AG08396 (cell line): Measurements from ENCODE around the gene SLC25A10.
"Not testable (repeated sequence)": the region's sequence is repeated elsewhere in the genome, so short reads cannot be mapped to it uniquely, and the experiment has no call there.

Source experiments
- DNase-seq: peaks from one replicate; pipeline ENCODE4 v3.0.0; 2012; ENCODE audit warnings: low spot score, mixed read lengths

SLC25A10 gene, protein sequence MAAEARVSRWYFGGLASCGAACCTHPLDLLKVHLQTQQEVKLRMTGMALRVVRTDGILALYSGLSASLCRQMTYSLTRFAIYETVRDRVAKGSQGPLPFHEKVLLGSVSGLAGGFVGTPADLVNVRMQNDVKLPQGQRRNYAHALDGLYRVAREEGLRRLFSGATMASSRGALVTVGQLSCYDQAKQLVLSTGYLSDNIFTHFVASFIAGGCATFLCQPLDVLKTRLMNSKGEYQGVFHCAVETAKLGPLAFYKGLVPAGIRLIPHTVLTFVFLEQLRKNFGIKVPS

DNA sequence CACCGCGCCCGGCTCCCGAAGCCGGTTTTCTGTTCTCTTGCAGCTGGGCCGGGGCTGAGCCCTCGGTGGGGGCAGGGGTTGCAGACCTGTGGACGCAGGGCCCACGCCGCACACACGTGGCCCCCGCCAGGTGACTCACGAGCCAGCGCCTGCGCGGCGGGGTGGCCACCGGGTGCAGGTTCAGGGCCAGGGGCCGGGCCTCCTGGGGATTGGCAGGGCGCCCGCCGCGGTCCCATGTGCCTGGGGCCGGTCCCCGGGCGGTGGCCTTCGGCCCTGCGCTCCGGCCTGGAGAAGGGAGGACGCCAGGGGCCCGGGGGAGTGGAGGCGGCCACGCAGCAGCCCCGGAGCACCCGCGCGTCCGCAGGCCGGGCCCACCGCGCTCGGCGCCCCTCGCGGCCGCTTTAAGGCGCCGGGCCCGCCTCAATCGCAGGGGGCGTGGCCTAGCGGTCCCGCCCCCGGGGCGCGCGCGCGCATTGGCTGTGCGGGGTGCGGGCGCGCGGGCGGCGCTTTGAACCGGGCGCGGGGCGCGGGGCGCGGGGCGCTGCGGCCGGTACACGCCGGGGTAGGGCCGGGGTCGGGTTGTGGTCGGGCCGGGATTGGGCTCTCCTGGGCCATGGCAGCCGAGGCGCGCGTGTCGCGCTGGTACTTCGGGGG lies at the start of gene SLC25A10:
TSS of gene SLC25A10 (plus strand) at position 471 of the 654 bp plus-strand sequence. CDS start at position 614, 143 bp downstream.
- peak; percentile 96 for DNase-seq

DNA sequence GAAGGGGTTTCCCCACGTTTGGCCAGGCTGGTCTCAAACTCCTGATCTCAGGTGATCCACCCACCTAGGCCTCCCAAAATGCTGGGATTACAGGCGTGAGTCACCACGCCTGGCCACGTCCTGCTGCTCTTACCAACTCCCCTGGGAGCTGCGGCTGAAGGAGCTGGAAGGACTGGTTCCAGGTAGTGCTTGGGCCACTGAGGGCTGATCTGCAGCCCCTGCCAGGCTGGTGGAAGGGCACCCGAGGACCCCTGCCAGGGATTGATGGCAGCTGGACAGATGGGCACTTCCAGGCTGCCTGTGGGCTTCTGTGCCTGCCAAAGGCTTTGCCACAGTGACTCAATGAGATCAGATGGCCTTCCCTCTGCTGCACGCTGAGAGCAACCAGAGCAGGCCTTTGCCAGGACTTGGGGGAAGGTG lies 48.0 kb upstream of the SLC25A10 start:
- no peak for DNase-seq

GRCh38 chr17:81665205-81666091 lies 46.6 kb upstream of the SLC25A10 start:
- no peak for DNase-seq

DNA sequence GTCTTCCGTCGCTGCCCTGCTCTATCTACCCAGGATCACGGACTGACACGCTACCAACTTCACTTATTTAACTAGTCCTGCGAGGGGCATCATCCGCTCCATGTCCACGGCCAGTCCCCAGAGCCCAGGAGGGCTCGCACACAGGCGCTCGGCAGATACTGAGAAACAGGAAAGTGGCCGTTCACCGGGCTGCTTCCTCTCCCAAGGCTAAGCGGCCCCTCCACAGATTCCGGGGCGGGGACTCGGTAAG lies 46.1 kb upstream of the SLC25A10 start:
- DNase-seq: no peak

DNA sequence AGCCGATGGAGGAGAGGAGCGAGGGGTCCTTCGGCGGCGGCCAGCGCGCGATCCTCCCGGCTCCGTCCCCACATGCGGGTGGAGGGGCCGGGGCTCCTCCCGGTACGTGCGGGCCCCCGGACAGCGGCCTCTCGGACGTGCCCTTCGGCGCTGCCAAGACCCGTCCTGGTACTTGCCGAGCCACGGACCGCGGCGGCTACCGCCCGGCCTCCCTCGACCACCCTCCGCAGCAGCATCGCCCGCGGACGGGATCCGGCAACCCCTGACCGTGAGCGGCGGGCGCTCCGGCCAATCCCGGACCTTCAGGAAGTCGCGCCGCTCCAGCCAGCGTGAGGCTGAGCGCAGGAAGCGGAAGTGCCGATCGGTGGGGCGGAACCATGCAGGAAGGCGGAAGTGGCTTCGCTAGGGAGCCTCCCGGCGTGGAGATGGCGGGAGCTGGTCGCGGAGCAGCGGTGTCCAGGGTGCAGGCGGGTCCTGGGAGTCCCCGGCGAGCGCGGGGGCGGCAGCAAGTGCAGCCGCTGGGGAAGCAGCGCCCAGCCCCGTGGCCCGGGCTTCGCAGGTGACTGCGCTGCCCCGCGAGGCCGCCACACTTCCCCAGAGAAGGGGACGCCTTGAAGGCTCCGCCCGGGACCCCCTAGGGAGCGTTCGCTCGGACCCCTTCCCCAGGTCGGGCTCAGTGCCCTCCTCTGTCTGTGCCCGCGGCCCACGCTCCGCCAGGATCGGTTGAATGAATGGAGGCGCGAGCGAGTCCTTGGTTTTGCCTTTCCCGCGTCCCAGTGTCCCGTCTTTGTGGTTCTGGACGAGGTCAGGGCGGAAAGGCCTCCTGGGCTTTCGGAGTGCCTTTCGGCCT lies 45.5 kb upstream of the SLC25A10 start, which contains the start of the genes CCDC137 and OXLD1:
TSS of gene CCDC137 (plus strand) at position 396 of the 850 bp plus-strand sequence. CDS start at position 426, 30 bp downstream.
TSS of gene OXLD1 (minus strand) at position 264 of the 850 bp plus-strand sequence. CDS start at position 236, 28 bp downstream.
- DNase-seq: peak; percentile 99

- no peak for DNase-seq
Observed at GRCh38 chr17:81667754-81668153, 44.3 kb upstream of the SLC25A10 start.

- DNase-seq: no peak
Observed at GRCh38 chr17:81672504-81672903, 39.6 kb upstream of the SLC25A10 start.

- DNase-seq: no peak
Observed at GRCh38 chr17:81672954-81673353, 39.1 kb upstream of the SLC25A10 start.

DNA sequence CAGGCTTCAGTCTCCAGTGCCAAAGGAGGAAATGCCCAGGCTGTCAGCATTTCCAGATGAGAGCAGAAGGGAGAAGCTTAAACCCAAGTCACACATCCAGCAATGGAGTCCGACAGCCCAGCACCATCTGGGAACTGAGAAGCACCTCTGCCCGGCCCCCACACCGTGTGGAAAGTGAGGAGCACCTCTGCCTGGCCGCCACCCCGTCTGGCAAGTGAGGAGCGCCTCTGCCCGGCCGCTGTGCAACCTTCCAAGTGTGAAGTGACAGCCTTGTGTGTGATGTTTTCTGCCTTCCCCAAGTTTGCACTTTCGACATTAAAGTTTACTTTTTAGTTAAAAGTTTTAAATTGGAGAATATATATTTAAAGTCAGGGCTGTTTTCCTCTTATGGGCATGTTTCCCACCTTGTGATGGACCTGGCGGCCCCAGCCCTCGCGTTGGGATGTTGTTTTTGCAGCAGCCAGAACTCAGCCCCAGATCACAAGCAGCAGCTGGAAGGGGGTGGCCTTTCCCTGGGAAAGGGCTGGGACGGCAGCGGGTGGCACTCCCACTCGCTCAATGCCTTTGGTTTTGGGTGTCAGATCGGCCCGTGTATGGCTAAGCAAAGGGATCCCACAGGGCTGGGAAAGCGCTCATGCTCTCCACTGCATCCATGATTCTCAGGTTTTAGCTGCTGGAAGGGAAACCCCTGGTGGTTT lies 38.4 kb upstream of the SLC25A10 start:
- no peak for DNase-seq

DNA sequence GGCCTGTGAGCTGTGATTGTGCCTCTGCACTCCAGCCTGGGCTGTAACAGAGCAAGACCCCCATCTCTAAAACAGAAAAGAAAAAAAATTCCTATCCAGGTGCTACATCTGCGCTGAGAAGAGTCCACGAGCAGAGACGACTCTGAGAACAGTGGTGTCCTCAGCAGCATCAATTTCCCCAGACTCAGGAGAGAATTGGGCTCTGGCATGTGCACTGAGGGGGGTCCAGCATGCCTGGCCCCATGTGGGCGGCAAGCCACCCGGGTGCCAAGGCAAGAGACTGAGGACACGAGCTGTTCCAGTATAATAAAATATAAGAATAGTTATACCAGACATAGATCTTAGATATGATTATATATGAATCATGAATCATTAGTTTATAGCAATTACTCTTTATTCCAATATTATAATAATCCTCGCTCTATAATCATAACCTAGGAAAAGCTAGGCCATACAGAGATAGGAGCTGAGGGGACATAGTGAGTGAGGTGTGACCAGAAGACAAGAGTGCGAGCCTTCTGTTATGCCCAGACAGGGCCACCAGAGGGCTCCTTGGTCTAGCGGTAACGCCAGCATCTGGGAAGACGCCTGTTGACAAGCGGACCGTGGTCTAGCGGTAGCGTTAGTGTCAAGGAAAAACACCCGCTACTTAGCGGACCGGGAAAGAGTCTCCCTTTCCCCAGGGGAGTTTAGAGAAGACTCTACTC lies 36.4 kb upstream of the SLC25A10 start:
- not testable (repeated sequence) for DNase-seq

GRCh38 chr17:81676906-81677305 lies 35.2 kb upstream of the SLC25A10 start:
- DNase-seq: no peak

- DNase-seq: no peak
Observed at GRCh38 chr17:81680150-81680549, 31.9 kb upstream of the SLC25A10 start.

GRCh38 chr17:81681672-81682071 lies 30.4 kb upstream of the SLC25A10 start:
- no peak for DNase-seq

DNA sequence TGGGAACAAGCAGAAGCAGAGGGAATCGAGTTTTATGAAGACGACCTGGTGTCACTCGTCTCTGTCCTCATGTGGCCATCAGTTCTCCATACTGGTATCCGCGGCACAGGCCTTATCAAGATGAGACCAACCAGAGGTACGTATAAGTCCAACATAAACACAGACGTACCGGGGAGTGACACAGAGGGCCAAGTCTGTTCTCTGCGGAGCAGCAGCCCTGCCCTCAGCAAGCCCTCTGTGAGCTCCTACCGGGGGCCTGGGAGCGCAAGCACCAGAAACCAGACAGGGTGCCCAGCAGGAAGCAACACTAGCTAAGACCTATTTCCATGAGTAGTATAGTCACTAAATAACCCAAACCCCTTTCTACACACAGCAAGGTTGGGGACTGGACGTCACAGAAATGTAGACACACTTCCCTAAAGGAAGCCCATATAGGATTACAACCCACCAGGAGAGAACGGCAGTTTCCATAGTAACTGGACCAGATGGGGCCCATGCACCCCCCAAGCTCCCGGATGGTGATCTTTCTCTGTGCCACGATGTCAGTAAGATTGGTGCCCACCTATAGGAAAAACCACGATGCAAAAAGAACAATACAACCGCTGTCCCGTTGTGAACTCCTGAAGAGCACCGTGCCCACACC lies 29.4 kb upstream of the SLC25A10 start:
- DNase-seq: no peak

- DNase-seq: no peak
Observed at GRCh38 chr17:81683208-81683583, 28.9 kb upstream of the SLC25A10 start.

DNA sequence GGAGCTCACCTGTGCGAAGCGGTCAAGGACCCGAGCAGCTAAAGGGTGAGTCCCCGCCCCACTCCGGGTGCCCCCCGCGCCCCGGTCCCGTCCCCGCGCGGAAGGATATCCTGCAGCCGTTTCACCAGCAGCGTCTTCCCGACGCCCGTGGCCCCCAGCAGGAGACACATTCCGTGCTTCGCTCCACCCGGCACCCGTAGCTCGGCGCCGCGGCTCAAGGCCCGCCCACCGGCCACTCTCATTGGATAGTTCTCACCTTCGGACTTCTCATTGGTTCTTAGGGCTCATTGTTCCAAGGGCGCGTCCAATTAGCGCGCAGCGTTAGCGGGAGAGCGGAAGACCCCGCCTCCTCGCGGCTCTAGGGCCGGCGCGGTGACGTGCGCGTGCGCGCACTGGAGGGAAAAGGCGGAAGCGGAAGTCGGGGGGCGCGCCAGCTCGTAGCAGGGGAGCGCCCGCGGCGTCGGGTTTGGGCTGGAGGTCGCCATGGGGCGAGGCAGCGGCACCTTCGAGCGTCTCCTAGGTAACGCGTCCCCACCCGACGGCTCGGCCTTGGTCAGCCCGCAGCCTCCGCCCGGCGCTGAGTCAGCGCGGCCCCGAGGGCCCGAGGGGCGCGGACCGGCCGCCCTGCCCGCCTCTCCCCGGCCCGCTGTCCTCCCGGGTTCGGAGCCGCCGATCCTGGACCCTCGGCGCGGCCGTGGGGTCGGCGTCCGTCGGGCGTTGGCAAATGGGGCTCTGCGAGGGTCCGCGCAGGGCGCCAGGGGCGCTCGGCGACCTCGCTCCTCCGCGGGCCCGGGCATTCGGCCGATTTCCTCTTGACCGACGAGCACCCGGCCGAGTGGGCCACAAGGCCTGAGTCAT lies 28.3 kb upstream of the SLC25A10 start, which contains the start of the genes ARL16 and HGS:
TSS of gene ARL16 (minus strand) at position 214 of the 858 bp plus-strand sequence. CDS start at position 170, 44 bp downstream.
TSS of gene HGS (plus strand) at position 428 of the 858 bp plus-strand sequence. CDS start at position 484, 56 bp downstream.
- DNase-seq: peak; percentile 100

DNA sequence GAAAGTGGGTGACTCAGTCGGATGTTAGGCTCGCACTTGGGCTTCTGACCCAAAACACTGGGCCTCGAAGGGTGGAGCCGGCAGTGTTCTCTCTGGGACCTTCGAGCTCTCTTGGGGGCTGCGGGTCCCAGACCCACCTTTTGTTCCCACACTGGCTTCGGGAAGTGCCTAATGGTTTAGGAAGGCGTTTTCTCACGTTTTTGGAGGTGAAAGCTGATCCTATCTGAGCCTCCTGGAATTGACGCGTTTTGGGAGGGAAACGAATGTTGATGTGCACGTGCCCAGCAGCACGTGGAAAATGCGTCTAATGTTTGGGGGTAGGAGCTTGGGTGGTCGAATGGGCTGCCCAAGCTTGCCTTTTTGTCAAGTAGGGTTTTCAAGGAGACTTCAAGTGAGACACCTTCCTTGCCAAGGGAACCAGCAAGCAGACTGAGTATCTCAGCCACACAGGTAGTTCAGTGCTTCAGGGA lies 27.6 kb upstream of the SLC25A10 start:
- no peak for DNase-seq

DNA sequence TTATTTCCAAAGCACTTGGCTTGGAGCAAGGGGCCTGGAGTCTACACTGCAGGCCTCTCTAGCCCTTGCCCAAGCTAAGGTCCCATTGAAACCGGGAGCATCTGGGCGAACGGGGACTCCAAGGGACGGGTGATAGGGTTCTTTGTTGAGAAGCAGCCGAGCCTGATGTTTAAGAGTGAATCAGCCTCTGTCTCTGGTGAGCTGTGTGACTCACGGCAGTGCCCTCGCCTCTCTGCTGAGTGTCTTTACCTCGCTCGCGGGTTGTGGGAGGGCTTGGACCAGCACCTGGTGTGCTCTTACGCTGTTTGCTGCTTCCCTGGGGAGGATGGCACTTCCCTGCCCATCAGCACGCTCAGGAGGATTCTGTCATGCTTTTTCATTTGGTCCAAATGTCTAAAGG lies 27.0 kb upstream of the SLC25A10 start:
- peak; percentile 83 for DNase-seq

- DNase-seq: no peak
Observed at GRCh38 chr17:81686614-81687013, 25.5 kb upstream of the SLC25A10 start.
